LNCAP (cell line): ENCODE results near the gene MRPL4.

ENCODE experiments used
- CTCF ChIP-seq: fragments of 450-650 bp; IDR thresholded peaks from 2 replicates; pipeline ENCODE4 v1.5.1; 2017; ENCODE audit warnings: mild to moderate bottlenecking

The MRPL4 gene

GRCh38 chr19:10289167-10289835 lies 37.3 kb downstream of the MRPL4 start:
- no peak for TF ChIP-seq CTCF

GRCh38 chr19:10289836-10290356 lies 37.9 kb downstream of the MRPL4 start, which contains the start of gene ICAM5:
ICAM5 (plus strand) TSS chr19:10289952; CDS start chr19:10290044, 92 bp downstream.
- no peak for TF ChIP-seq CTCF

- no peak for TF ChIP-seq CTCF
Observed at GRCh38 chr19:10290357-10290875, 38.4 kb downstream of the MRPL4 start.

- no peak for TF ChIP-seq CTCF
Observed at GRCh38 chr19:10290876-10291553, 39.0 kb downstream of the MRPL4 start.

- no peak for TF ChIP-seq CTCF
Observed at GRCh38 chr19:10291554-10292205, 39.7 kb downstream of the MRPL4 start.

- TF ChIP-seq CTCF = no peak
Observed at GRCh38 chr19:10292206-10292788, 40.3 kb downstream of the MRPL4 start.
